NOMO-1 treated with dmso at 0.1 percent for 144 hours (cell line): ENCODE measurements around the gene GRHL1.
"Not testable (repeated sequence)": the region's sequence is repeated elsewhere in the genome, so short reads cannot be mapped to it uniquely, and the experiment has no call there.

Experiments
- DNase-seq: peaks from one replicate; lab custom pipeline; 2025; ENCODE audit not compliant: unreplicated experiment; lab: John Stamatoyannopoulos, UW

Gene GRHL1

DNA sequence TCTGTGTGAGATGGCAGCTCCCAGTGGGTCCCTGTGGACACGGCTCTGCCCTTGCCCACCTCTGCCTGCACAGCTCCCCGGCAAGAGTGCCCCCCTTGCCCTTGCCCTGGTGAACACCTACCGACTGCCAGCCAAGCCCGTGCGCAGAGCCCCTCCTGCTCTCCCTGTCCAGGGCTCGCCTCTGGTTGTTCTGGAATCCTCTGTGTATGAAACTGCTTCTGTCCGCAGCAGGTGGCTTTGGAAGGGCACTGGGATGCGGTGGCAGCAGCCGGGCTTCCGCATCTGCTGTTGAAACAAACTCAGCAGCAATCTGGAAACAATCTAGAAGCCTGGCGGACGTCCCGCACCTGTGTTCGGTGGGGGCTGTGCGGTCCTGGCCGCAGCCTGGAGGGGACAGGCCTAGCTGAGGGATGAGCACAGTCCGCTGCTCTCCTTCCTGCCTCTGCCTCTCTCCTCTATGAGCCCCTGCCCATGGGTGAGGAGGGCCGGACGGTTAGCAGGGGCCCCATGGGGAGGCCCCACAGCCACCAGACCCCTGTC lies 57.8 kb downstream of the GRHL1 start:
- DNase-seq = no peak

DNA sequence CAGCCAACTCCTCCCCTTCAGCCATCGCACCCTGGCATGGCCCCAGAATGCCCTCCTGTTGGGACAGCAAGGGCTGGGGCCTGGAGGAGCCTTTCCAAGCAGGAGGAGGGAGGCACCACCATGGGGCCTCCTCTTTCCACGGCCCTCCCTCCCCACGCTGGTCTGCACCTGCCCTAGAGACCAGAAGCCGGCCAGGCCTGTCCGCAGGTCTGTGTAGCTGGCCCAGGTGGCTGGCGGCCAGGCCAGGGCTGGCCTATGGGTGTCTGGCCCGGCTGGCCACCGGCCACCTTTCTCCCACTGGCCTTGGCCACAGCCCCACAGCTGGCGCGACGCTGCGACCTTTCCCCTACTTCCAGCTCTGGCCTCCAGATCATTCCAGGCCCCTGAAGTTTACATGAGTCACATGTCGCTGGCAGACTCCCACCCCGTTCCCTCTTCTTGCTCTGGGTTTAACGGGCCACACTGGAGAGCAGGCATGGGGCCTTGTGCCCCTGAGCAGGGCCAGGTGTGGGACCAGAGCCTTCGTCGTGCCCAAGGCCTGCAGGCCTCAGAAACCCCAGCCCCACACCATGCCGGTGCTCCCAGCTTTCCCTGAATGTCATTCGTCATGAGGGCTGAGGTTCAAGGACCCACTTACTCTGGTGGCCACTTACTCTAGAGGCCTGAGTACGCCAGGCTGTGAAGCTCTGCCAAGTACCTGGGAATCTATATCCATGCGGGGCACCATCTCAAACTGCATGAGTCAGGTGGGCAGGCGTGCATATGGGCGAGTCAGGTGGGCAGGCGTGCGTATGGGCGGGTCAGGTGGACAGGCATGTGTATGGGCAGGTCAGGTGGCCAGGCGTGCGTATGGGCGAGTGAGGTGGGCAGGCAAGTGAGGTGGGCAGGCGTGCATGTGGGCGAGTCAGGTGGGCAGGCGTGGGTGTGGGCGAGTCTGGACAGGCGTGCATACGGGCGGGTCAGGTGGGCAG lies 58.6 kb downstream of the GRHL1 start:
- no peak for DNase-seq

DNA sequence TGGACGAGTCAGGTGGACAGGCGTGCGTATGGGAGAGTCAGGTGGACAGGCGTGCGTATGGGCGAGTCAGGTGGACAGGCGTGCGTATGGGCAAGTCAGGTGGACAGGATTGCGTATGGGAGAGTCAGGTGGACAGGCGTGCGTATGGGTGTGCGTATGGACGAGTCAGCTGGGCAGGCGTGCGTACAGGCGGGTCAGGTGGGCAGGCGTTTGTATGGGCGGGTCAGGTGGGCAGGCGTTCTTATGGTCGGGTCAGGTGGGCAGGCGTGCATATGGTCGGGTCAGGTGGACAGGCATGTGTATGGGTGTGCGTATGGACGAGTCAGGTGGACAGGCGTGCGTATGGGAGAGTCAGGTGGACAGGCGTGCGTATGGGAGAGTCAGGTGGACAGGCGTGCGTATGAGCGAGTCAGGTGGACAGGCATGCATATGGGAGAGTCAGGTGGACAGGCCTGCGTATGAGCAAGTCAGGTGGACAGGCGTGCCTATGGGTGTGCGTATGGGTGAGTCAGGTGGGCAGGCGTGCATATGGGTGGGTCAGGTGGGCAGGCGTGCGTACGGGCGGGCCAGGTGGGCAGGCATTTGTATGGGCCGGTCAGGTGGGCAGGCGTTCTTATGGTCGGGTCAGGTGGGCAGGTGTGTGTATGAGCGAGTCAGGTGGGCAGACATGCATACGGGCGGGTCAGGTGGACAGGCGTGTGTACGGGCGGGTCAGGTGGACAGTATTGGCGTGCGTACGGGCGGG lies 59.5 kb downstream of the GRHL1 start:
- not testable (repeated sequence) for DNase-seq

DNA sequence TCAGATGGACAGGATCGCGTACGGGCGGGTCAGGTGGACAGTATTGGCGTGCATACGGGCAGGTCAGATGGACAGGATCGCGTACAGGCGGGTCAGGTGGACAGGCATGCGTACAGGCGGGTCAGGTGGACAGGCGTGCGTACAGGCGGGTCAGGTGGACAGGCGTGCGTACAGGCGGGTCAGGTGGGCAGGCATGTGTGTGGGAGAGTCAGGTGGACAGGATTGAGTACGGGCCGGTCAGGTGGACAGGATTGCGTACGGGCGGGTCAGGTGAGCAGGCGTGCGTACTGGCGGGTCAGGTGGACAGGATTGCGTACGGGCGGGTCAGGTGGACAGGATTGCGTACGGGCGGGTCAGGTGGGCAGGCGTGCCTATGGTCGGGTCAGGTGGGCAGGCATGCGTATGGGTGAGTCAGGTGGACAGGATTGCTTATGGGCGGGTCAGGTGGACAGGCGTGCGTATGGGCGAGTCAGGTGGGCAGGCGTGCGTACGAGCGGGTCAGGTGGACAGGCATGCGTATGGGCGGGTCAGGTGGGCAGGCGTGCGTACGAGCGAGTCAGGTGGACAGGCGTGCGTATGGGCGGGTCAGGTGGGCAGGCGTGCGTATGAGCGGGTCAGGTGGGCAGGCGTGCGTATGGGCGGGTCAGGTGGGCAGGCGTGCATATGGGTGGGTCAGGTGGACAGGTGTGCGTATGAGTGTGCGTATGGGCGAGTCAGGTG lies 60.3 kb downstream of the GRHL1 start:
- DNase-seq = not testable (repeated sequence)

DNA sequence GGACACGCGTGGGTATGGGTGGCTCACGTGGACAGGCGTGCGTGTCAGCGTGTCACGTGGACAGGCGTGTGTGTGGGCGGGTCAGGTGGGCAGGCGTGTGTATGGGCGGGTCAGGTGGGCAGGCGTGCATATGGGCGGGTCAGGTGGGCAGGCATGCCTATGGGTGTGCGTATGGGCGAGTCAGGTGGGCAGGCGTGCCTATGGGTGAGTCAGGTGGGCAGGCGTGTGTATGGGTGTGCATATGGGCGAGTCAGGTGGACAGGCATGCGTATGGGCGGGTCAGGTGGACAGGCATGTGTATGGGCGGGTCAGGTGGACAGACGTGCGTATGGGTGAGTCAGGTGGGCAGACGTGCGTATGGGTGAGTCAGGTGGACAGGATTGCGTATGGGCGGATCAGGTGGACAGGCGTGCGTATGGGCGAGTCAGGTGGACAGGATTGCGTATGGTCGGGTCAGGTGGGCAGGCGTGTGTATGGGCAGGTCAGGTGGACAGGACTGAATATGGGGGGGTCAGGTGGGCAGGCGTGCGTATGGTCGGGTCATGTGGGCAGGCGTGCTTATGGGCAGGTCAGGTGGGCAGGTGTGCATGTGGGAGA lies 61.0 kb downstream of the GRHL1 start:
- DNase-seq = not testable (repeated sequence)

DNA sequence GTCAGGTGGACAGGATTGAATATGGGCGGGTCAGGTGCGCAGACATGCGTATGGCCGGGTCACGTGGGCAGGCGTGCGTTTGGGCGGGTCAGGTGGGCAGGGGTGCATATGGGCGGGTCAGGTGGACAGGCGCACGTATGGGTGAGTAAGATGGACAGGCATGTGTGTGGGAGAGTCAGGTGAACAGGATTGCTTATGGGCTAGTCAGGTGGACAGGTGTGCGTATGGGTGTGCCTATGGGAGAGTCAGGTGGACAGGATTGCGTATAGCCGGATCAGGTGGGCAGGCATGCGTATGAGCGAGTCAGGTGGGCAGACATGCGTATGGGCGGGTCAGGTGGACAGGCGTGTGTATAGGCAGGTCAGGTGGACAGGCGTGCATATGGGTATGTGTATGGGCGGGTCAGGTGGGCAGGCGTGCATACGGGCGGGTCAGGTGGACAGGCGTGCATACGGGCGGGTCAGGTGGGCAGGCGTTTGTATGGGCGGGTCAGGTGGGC lies 61.5 kb downstream of the GRHL1 start:
- DNase-seq = no peak

DNA sequence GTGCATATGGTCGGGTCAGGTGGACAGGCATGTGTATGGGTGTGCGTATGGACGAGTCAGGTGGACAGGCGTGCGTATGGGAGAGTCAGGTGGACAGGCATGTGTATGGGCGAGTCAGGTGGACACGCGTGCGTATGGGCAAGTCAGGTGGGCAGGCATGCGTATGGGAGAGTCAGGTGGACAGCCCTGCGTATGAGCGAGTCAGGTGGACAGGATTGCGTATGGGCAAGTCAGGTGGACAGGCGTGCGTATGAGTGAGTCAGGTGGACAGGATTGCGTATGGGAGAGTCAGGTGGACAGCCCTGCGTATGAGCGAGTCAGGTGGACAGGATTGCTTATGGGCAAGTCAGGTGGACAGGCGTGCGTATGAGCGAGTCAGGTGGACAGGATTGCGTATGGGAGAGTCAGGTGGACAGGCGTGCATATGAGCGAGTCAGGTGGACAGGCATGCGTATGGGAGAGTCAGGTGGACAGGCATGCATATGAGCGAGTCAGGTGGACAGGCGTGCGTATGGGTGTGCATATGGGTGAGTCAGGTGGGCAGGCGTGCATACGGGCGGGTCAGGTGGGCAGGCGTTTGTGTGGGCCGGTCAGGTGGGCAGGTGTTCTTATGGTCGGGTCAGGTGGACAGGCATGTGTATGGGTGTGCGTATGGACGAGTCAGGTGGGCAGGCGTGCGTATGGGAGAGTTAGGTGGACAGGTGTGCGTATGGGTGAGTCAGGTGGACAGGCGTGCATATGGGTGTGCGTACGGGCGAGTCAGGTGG lies 62.3 kb downstream of the GRHL1 start:
- not testable (repeated sequence) for DNase-seq

DNA sequence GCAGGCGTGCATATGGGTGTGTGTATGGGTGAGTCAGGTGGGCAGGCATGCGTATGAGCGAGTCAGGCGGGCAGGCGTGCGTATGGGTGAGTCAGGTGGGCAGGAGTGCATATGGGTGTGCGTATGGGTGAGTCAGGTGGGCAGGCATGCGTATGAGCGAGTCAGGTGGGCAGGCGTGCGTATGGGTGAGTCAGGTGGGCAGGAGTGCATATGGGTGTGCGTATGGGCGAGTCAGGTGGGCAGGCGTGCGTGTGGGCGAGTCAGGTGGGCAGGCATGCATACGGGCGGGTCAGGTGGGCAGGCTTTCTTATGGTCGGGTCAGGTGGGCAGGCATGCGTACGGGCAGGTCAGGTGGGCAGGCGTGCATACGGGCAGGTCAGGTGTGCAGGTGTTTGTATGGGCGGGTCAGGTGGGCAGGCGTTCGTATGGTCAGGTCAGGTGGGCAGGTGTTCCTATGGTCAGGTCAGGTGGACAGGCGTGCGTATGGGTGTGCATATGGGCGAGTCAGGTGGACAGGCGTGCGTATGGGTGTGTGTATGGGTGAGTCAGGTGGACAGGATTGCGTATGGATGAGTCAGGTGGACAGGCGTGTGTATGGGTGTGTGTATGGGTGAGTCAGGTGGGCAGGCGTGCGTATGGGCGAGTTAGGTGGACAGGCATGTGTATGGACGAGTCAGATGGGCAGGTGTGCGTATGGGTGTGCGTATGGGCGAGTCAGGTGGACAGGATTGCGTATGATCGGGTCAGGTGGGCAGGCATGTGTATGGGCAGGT lies 63.1 kb downstream of the GRHL1 start:
- no peak for DNase-seq

DNA sequence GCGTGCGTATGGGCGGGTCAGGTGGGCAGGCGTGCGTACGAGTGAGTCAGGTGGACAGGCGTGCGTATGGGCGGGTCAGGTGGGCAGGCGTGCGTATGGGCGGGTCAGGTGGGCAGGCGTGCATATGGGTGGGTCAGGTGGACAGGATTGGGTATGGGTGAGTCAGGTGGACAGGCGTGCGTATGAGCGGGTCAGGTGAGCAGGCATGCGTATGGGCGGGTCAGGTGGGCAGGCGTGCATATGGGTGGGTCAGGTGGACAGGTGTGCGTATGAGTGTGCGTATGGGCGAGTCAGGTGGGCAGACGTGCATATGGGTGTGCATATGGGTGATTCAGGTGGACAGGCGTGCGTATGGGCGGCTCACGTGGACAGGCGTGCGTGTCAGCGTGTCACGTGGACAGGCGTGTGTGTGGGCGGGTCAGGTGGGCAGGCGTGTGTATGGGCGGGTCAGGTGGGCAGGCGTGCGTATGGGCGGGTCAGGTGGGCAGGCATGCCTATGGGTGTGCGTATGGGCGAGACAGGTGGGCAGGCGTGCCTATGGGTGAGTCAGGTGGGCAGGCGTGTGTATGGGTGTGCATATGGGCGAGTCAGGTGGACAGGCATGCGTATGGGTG lies 64.0 kb downstream of the GRHL1 start:
- DNase-seq = not testable (repeated sequence)

DNA sequence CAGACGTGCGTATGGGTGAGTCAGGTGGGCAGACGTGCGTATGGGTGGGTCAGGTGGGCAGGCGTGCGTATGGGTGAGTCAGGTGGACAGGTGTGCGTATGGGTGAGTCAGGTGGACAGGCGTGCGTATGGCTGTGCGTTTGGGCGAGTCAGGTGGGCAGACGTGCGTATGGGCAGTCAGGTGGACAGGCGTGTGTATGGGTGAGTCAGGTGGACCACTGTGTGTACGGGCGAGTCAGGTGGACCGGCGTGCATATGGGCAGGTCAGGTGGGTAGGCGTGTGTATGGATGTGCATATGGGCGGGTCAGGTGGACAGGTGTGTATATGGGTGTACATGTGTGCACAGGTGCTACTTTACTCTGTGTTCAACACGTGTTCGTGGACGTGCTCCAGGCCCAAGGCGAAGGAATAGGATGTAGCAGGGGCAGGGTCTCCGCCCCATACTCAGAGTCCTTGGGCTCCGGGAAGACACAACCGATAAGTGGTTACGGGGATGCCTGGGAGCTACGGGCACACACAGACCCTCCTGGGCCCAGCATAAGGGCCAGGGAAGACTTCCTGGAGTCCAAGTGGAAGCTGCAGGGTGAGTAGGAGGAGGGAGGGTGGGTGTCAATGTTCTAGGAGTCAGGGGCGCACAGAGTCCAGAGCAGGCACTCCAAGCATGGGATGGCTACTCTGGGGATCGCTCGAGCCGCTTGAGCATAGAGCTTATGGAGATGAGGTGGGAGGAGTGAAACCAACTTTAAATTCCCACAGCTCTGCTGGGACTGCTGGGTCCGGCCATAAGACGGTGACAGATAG lies 64.7 kb downstream of the GRHL1 start:
- DNase-seq = no peak

DNA sequence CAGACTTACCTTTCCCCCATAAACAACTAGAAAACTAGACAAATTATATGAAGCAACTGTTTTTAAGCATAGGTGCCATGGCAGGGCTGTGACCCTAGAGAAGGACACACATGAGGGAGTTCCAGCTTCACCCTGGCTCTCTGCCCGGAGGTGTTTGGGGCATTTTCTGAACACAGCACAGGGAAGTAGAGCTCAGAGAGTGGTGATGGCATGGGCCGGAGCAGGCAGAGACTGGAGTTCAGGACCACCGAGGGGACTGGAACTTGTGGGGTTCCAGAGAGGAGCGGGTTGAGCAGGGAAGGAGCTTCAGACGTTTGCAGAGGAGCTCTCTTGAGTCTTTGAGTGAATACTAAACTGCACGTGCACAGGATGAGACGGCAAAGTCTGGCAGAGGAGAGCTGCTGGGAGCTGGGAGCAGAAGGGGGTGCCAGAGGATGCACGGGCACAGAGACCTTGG lies 65.3 kb downstream of the GRHL1 start:
- DNase-seq = no peak

DNA sequence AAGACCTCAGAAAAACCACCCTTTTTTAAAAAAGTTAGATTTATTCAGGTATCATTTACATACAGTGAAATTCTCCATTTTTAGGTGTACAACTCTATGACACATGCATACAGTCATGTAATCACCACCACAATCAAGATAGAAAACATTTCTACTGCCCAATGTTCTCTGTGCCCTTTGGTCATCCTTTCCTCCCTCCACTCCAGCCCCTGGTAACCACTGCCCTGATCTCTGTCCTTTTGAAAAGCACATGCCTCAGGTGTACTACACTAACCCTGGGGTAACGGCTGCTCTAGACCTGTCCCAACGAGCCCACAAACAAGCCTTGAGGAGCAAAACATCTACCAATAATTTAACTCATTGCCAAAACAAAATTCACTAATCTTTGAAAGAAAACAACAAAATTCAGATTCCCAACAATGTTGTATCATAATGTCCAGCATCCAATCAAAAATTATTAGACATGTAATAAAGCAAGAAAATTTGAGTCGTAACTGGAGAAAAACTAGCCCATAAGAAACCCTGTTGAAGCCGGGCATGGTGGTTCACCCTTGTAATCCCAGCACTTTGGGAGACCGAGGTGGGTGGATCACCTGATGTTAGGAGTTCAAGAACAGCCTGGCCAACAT lies 65.9 kb downstream of the GRHL1 start:
- DNase-seq = no peak

DNA sequence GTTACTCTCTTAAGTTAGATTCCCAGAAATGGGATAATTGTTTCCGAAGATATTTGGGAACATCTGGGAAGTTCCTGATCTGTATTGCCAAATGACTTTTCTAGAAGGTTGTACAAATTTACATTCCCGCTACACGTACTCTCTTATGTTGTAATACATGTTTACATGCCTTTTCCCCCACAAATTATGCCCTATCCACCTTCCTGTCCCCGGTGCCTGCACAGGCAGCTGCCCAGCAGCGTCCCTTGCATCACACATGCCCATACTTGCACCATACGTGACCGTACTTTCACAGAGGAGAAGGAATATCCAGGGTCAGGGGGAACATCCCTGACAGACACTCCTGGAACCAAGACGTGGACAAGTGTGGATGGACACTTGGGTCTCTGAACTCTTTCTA lies 67.7 kb downstream of the GRHL1 start:
- no peak for DNase-seq

DNA sequence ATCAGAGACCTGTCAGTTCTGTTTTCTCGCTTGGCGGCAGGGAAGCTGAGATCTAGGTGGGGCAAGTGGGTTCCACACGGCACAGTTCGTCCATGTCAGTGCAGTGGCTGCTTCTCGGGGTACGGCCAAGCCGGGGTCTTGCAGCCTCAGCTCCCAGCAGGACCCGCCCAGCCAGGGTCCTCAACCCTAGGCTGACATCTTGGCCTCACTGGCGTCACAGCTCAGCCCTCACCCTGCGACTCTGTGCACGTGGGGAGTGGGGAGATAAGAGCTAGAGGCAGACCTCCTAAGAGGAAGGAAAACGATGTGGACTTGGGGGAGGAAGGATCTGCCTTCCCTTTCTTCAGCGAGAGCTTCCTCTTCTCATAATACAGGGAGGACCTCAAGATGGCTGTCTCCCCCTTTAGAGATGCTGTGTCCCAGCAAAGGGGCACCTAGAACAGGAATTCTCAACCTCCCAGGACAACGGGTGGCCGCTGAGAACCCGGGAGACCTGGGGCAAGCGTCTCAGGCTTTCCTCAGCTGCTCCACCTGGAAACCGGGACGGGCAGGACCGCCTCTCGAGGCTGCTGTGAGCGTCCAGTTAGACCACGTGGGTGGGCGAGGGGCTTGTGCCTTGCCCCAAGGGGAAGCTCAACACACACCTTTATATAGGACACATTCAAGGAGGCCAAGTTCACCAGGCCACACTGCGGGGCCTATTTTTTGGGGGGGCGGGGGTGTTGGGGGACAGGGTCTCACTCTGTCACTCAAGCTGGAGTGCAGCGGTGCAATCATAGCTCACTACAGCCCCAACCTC lies 68.3 kb downstream of the GRHL1 start:
- DNase-seq = no peak

DNA sequence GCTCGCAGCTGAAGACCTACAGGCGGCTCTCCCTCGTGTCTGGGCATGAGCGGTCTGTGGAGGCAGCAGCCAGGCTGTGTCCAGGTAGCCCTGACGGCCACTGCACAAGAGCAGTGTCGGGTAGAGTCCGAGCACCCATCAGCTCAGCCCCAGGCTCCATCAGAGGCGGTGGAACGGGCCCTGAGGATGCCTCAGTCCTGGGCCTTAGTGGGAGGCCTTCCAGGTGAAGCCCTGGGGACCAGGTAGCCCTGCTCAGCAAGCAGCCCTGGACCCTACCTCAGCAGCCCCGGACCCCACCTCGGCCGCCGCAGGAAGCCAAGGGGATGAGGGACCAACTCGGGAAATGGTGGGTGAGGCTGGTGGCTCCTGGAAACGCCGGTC lies 70.5 kb downstream of the GRHL1 start:
- DNase-seq = no peak

DNA sequence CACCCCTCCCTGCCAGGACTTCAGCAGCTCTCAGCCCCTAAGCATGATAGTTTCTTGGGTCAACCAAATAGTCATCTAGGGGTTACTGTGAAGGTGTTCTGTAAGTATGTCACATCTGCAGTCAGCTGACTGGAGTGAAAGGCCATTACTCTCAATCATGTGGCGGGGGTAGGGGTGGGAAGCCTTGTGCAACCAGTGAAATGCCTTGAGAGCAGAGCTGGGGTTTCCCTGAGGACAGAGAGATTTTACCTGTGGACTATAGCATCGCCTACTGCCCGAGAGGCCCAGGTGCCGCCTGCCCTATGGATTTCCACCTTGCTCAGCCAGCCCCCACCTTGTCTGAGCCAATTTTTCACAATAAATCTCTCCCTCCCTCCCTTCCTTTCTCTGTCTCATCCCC lies 71.0 kb downstream of the GRHL1 start:
- no peak for DNase-seq
